ENCODE results near the gene HBA1.

DNA sequence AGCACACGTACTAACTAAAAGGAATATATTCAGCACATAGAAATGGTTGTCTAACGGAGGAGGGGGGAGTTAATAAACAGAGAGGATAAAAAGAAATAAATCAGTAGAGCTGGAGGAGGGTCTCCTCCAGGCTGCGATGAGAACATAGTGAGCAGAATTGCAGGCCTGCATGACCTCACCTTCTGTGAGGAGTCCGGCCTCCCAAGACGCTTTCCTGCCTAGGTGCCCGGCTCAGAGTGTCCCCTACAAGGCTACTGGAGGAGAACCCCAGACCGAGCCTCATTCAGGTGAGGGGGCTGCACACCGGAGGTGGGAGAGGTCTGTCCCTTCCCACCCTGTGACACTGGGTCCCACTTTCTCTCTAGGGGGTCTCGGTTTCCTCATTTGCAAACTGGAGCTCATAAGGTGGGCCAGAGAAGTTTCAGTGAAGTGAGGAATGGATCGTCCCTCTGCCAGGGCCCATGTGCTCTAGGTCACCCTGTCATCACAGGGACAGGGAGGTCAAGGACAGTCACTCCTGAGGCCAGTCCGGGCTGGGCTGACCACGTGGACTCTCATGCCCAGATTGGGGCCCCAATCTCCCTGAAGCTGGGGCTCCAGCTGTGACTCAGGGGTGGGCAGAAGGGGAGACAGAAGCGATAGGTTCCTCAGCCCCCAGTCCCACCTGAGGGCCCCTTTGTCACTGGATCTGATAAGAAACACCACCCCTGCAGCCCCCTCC is 14.0 kb upstream of the HBA1 start:
- no peak for TF ChIP-seq CTCF (IDR thresholded peaks at IDR 0.05 in 8 of 11, conservative IDR thresholded peaks at IDR 0.05 in 3 of 11)
- no peak for TF ChIP-seq POLR2AphosphoS5 (IDR thresholded peaks at IDR 0.05)
- no peak for TF ChIP-seq POLR2A (IDR thresholded peaks at IDR 0.05)

Data from spleen (tissue), 7 donors.